Astrocyte (in vitro differentiated cells and primary cell): Measurements from ENCODE around the gene CAPZA2. TPM values are rescaled to one million over a fixed set of nuclear protein-coding genes. Genes with fewer than 3 reads are reported as not detected.

Experiments used
- DNase-seq: peaks from one replicate; pipeline ENCODE4 v3.0.0-alpha.2; 2010; ENCODE audit warnings: low read depth
- FAIRE-seq: peaks from 2 replicates; lab custom pipeline; 2011; peaks lifted over from hg19 to GRCh38; lab: Jason Lieb, UNC
- H2AFZ ChIP-seq: 2 replicates; pipeline ENCODE4 v1.6.0; 2012; ENCODE audit warnings: low read depth, low read length, inconsistent platforms
- H3K27ac ChIP-seq: 2 replicates; pipeline ENCODE4 v1.5.1; 2011; ENCODE audit warnings: low read depth, low read length, inconsistent platforms
- H3K27me3 ChIP-seq: 2 replicates; pipeline ENCODE4 v1.6.0; 2011; ENCODE audit warnings: low read length, inconsistent platforms; ENCODE audit not compliant: insufficient read depth
- H3K36me3 ChIP-seq: 2 replicates; pipeline ENCODE4 v1.5.1; 2011; ENCODE audit warnings: low read length, inconsistent platforms; ENCODE audit not compliant: insufficient read depth
- H3K4me1 ChIP-seq: 2 replicates; pipeline ENCODE4 v1.5.1; 2011; ENCODE audit warnings: low read length, inconsistent platforms; ENCODE audit not compliant: insufficient read depth
- H3K4me2 ChIP-seq: 2 replicates; pipeline ENCODE4 v1.6.0; 2012; ENCODE audit warnings: low read length, inconsistent platforms
- H3K4me3 ChIP-seq: 2 replicates; pipeline ENCODE4 v1.5.1; 2011; ENCODE audit warnings: low read depth, mild to moderate bottlenecking, low read length, inconsistent platforms; ENCODE audit not compliant: insufficient read depth
- H3K79me2 ChIP-seq: 2 replicates; pipeline ENCODE4 v1.6.0; 2012; ENCODE audit warnings: mild to moderate bottlenecking, low read length, inconsistent platforms; ENCODE audit not compliant: insufficient read depth
- H3K9ac ChIP-seq: 2 replicates; pipeline ENCODE4 v1.6.0; 2012; ENCODE audit warnings: mild to moderate bottlenecking, low read length, inconsistent platforms
- H3K9me3 ChIP-seq: 2 replicates; pipeline ENCODE4 v1.5.1; 2012; ENCODE audit warnings: low read depth, mild to moderate bottlenecking, low read length, inconsistent platforms; ENCODE audit not compliant: insufficient read depth
- H4K20me1 ChIP-seq: 2 replicates; pipeline ENCODE4 v1.6.0; 2012; ENCODE audit warnings: low read length, inconsistent platforms; ENCODE audit not compliant: insufficient read depth
- H3K27ac Mint-ChIP-seq: one replicate; pipeline ENCODE4 v1.8.0; 2021; ENCODE audit warnings: mild to moderate bottlenecking, mixed read lengths; ENCODE audit not compliant: unreplicated experiment
- H3K27me3 Mint-ChIP-seq: one replicate; pipeline ENCODE4 v1.8.0; 2021; ENCODE audit warnings: low read depth, mixed read lengths; ENCODE audit not compliant: unreplicated experiment
- H3K36me3 Mint-ChIP-seq: one replicate; pipeline ENCODE4 v1.8.0; 2021; ENCODE audit warnings: low read depth, mixed read lengths; ENCODE audit not compliant: unreplicated experiment
- H3K4me1 Mint-ChIP-seq: one replicate; pipeline ENCODE4 v1.8.0; 2021; ENCODE audit warnings: low read depth, mixed read lengths; ENCODE audit not compliant: unreplicated experiment
- H3K4me3 Mint-ChIP-seq: one replicate; pipeline ENCODE4 v1.8.0; 2021; ENCODE audit warnings: mild to moderate bottlenecking, moderate library complexity, mixed read lengths; ENCODE audit not compliant: unreplicated experiment
- H3K9me3 Mint-ChIP-seq: one replicate; pipeline ENCODE4 v1.8.0; 2021; ENCODE audit warnings: mild to moderate bottlenecking, mixed read lengths; ENCODE audit not compliant: unreplicated experiment
- CTCF ChIP-seq: IDR thresholded peaks from 2 replicates; pipeline ENCODE4 v1.5.1; 2011; ENCODE audit warnings: low read depth, mild to moderate bottlenecking, inconsistent platforms, low read length, moderate library complexity; ENCODE audit not compliant: insufficient read depth
- EZH2 ChIP-seq: IDR thresholded peaks from 2 replicates; pipeline ENCODE4 v1.6.1; 2012; ENCODE audit warnings: mild to moderate bottlenecking, low read length, inconsistent platforms; ENCODE audit not compliant: insufficient read depth
- total RNA-seq: library from RNA; stranded (reverse); gene quantifications from 2 replicates; pipeline ENCODE4 v1.2.1, GENCODE V29; 2021

The CAPZA2 gene
- total RNA-seq, 1 donor from 2014 or later: 261 TPM

- H4K20me1 ChIP-seq: peaks cover 30% of the 10 kb centered on the region
- TF ChIP-seq CTCF: no peak
- no peak for TF ChIP-seq EZH2
- H3K36me3 ChIP-seq: peaks cover 27% of the 10 kb centered on the region
- H3K4me3 ChIP-seq: no peak overlapping the region
- Mint-ChIP-seq H3K27me3 (no peaks in the 10 kb centered on the region), H3K4me1 (peaks cover 2% of the 10 kb centered on the region), H3K4me3 (no peak overlapping the region), H3K9me3 (no peaks in the 10 kb centered on the region), H3K36me3 (peaks cover 13% of the 10 kb centered on the region), H3K27ac (no peak overlapping the region)
- no peak for FAIRE-seq
- H2AFZ ChIP-seq: no peak overlapping the region
- H3K4me2 ChIP-seq: no peak overlapping the region
- no peak for DNase-seq
- H3K27me3 ChIP-seq: no peaks in the 10 kb centered on the region
- H3K9ac ChIP-seq: no peak overlapping the region
- H3K9me3 ChIP-seq: no peaks in the 10 kb centered on the region
- peaks cover 43% of the 10 kb centered on the region for H3K79me2 ChIP-seq
- no peak overlapping the region for H3K27ac ChIP-seq
- no peaks in the 10 kb centered on the region for H3K4me1 ChIP-seq
Measured at GRCh38 chr7:116899308-116899707, 36.9 kb downstream of the CAPZA2 start.

GRCh38 chr7:116901143-116901542, 38.8 kb downstream of the CAPZA2 start:
- peaks cover 26% of the 10 kb centered on the region for H3K36me3 ChIP-seq
- no peak overlapping the region for H2AFZ ChIP-seq
- H3K9ac ChIP-seq: no peak overlapping the region
- Mint-ChIP-seq H3K4me1 (peaks cover 2% of the 10 kb centered on the region), H3K36me3 (peaks cover 10% of the 10 kb centered on the region), H3K27me3 (no peaks in the 10 kb centered on the region), H3K4me3 (no peak overlapping the region), H3K9me3 (no peaks in the 10 kb centered on the region), H3K27ac (no peak overlapping the region)
- no peak overlapping the region for H3K4me3 ChIP-seq
- H3K4me1 ChIP-seq: no peaks in the 10 kb centered on the region
- H3K27ac ChIP-seq: no peak overlapping the region
- no peak for FAIRE-seq
- peaks cover 35% of the 10 kb centered on the region for H3K79me2 ChIP-seq
- no peak overlapping the region for H3K4me2 ChIP-seq
- peaks cover 24% of the 10 kb centered on the region for H4K20me1 ChIP-seq
- DNase-seq: no peak
- TF ChIP-seq CTCF (no peak), EZH2 (no peak)
- H3K27me3 ChIP-seq: no peaks in the 10 kb centered on the region
- no peaks in the 10 kb centered on the region for H3K9me3 ChIP-seq

GRCh38 chr7:116902867-116903266, 40.5 kb downstream of the CAPZA2 start:
- H3K4me2 ChIP-seq: no peak overlapping the region
- H3K36me3 ChIP-seq: peaks cover 30% of the 10 kb centered on the region
- H3K4me3 Mint-ChIP-seq: no peak overlapping the region
- H4K20me1 ChIP-seq: peaks cover 20% of the 10 kb centered on the region
- no peak for FAIRE-seq
- H3K4me3 ChIP-seq: no peak overlapping the region
- no peaks in the 10 kb centered on the region for H3K9me3 ChIP-seq
- H3K79me2 ChIP-seq: peaks cover 41% of the 10 kb centered on the region
- H3K9ac ChIP-seq: no peak overlapping the region
- H3K27me3 ChIP-seq: no peaks in the 10 kb centered on the region
- H3K4me1 ChIP-seq: no peaks in the 10 kb centered on the region
- no peak for DNase-seq
- no peak overlapping the region for H2AFZ ChIP-seq
- no peaks in the 10 kb centered on the region for H3K9me3 Mint-ChIP-seq
- no peak overlapping the region for H3K27ac ChIP-seq
- TF ChIP-seq EZH2 (no peak), CTCF (no peak)
- H3K27me3 Mint-ChIP-seq: no peaks in the 10 kb centered on the region
- peaks cover 13% of the 10 kb centered on the region for H3K36me3 Mint-ChIP-seq
- no peak overlapping the region for H3K27ac Mint-ChIP-seq
- H3K4me1 Mint-ChIP-seq: peaks cover 2% of the 10 kb centered on the region
